HepG2 (cell line): ENCODE measurements around the gene ASTN2.

ENCODE experiments used
- ATF3 ChIP-seq: sonication (generic); formaldehyde crosslinking; IDR thresholded peaks from 2 replicates; pipeline ENCODE4 v1.4.0; 2020; ENCODE audit warnings: missing genetic modification reagents
- CBX5 ChIP-seq: sonication (generic); formaldehyde crosslinking; IDR thresholded peaks from 2 replicates; pipeline ENCODE4 v1.4.0; 2020; ENCODE audit warnings: missing genetic modification reagents, borderline replicate concordance
- CTCF ChIP-seq: sonication (generic); formaldehyde crosslinking; IDR thresholded peaks from 2 replicates; pipeline ENCODE4 v1.5.0; 2020; ENCODE audit warnings: mild to moderate bottlenecking, missing genetic modification reagents, moderate library complexity
- HNF1B ChIP-seq: sonication (generic); formaldehyde crosslinking; IDR thresholded peaks from 2 replicates; pipeline ENCODE4 v1.5.1; 2020; ENCODE audit warnings: mild to moderate bottlenecking, moderate library complexity, missing genetic modification reagents
- MAFK ChIP-seq, 2 experiments: IDR thresholded peaks in 1 of 2; conservative IDR thresholded peaks in 1 of 2; 2 replicates each; pipeline ENCODE4 v1.6.1; 2011; ENCODE audit warnings: improper control_type of control experiment in 2 of 2, low read length in 2 of 2
- POLR2A ChIP-seq, 2 experiments: IDR thresholded peaks; 2 replicates each; pipeline ENCODE4 v1.6.1; 2011; ENCODE audit warnings: low read depth in 2 of 2, low read length in 2 of 2, mild to moderate bottlenecking in 1 of 2, moderate library complexity in 1 of 2; ENCODE audit not compliant: insufficient read depth in 1 of 2
- PTBP1 ChIP-seq: fragments of 200-400 bp; formaldehyde crosslinking; IDR thresholded peaks from 2 replicates; pipeline ENCODE4 v1.6.1; 2018; ENCODE audit warnings: low read length, low read depth; ENCODE audit not compliant: poor library complexity, severe bottlenecking
- REST ChIP-seq, 2 experiments: IDR thresholded peaks; 2 replicates each; pipeline ENCODE4 v1.6.1; 2011 to 2012; ENCODE audit warnings: low read length in 2 of 2, borderline replicate concordance in 1 of 2, low read depth in 1 of 2, mild to moderate bottlenecking in 1 of 2, moderate library complexity in 1 of 2
- SIX1 ChIP-seq: sonication (generic); formaldehyde crosslinking; IDR thresholded peaks from 2 replicates; pipeline ENCODE4 v1.4.0; 2020; ENCODE audit warnings: missing genetic modification reagents, borderline replicate concordance
- SP1 ChIP-seq, 2 experiments: fragments of 450-650 bp in 1 of 2; sonication (generic) in 1 of 2; formaldehyde crosslinking in 1 of 2; IDR thresholded peaks; 2 replicates each; pipeline versions ENCODE4 v1.4.0 to v1.6.1; 2016 to 2020; ENCODE audit warnings: missing genetic modification reagents in 1 of 2
- TEF ChIP-seq: sonication (generic); formaldehyde crosslinking; IDR thresholded peaks from 2 replicates; pipeline ENCODE4 v1.5.0; 2020; ENCODE audit warnings: missing genetic modification reagents

- TF ChIP-seq SIX1 (no peak), MAFK (conservative IDR thresholded peaks at IDR 0.05 in 1 of 2, IDR thresholded peaks at IDR 0.05 in 1 of 2; ENCODE audit: low read length in 2 of 2) (no peak), HNF1B (CRISPR knock-in tag) (no peak), REST (IDR thresholded peaks at IDR 0.05; ENCODE audit: borderline replicate concordance in 1 of 2, low read depth in 1 of 2, low read length in 2 of 2) (no peak), ATF3 (CRISPR knock-in tag) (no peak), SP1 (IDR thresholded peaks at IDR 0.05) (no peak), SP1 (CRISPR knock-in tag; IDR thresholded peaks at IDR 0.05) (no peak), CTCF (no peak), PTBP1 (no peak), CBX5 (CRISPR knock-in tag) (no peak), TEF (CRISPR knock-in tag) (no peak), POLR2A (IDR thresholded peaks at IDR 0.05; ENCODE audit: insufficient read depth in 1 of 2, low read depth in 2 of 2, low read length in 2 of 2) (no peak)
Measured at GRCh38 chr9:117138231-117138630, 276.6 kb downstream of the ASTN2 start.
